IMR-90 (cell line): ENCODE data around the gene GDI2. TPM values are rescaled to one million over a fixed set of nuclear protein-coding genes. Genes with fewer than 3 reads are reported as not detected.

Source experiments
- ATAC-seq: fragments of 200-7000 bp; cut with Tn5 transposase; 2 replicates; pipeline ENCODE4 v1.9.1; 2020; ENCODE audit warnings: low read depth, mild to moderate bottlenecking, moderate library complexity
- BruUV-seq: library from RNA; stranded (reverse); fragments of 400-500 nt; replicated peaks from 2 replicates; lab custom pipeline; 2021; lab: Mats Ljungman, UMichigan
- CTCF ChIA-PET: fragments of 300-600 bp; formaldehyde crosslinking; extraction: SDS; loops from one replicate; lab custom pipeline; 2021; ENCODE audit warnings: antibody characterized with exemption; lab: Yijun Ruan, JAX
- POLR2A ChIA-PET: fragments of 300-600 bp; sonication (Branson Sonifier 250); formaldehyde crosslinking; loops from one replicate; lab custom pipeline; 2022; ENCODE audit warnings: antibody characterized with exemption; ENCODE audit not compliant: unreplicated experiment; lab: Charles Lee
- DNase-seq: peaks from one replicate; pipeline ENCODE4 v3.0.0; 2013
- H2AFZ ChIP-seq: replicated peaks from 2 replicates; pipeline ENCODE3; 2013; ENCODE audit warnings: low read length, mild to moderate bottlenecking; ENCODE audit not compliant: poor library complexity
- H2AK5ac ChIP-seq: 2 replicates; pipeline ENCODE4 v1.6.1; 2013; ENCODE audit warnings: low read depth, low read length, inconsistent platforms
- H2AK9ac ChIP-seq: replicated peaks from 2 replicates; pipeline ENCODE3; 2013; ENCODE audit warnings: mild to moderate bottlenecking, low read depth, low read length, moderate library complexity; ENCODE audit not compliant: poor library complexity
- H2BK120ac ChIP-seq: 2 replicates; pipeline ENCODE4 v1.6.1; 2013; ENCODE audit warnings: low read depth, low read length, inconsistent platforms
- H2BK15ac ChIP-seq: 3 replicates; pipeline ENCODE4 v1.6.1; 2013; ENCODE audit warnings: low read depth, low read length, inconsistent platforms
- H2BK20ac ChIP-seq: 2 replicates; pipeline ENCODE4 v1.6.1; 2013; ENCODE audit warnings: low read depth, mild to moderate bottlenecking, inconsistent platforms, low read length, moderate library complexity
- H2BK5ac ChIP-seq: 2 replicates; pipeline ENCODE4 v1.6.1; 2013; ENCODE audit warnings: mild to moderate bottlenecking, low read depth, low read length, inconsistent platforms; ENCODE audit not compliant: poor library complexity, severe bottlenecking
- H3K14ac ChIP-seq: replicated peaks from 2 replicates; pipeline ENCODE4 v1.6.1; 2013; ENCODE audit warnings: low read depth, low read length, inconsistent platforms
- H3K18ac ChIP-seq: 2 replicates; pipeline ENCODE4 v1.6.1; 2013; ENCODE audit warnings: low read depth, low read length, control low read depth
- H3K23ac ChIP-seq: 2 replicates; pipeline ENCODE4 v1.6.1; 2013; ENCODE audit warnings: low read depth, low read length, inconsistent platforms
- H3K27ac ChIP-seq: 2 replicates; pipeline ENCODE4 v1.5.1; 2013; ENCODE audit warnings: mild to moderate bottlenecking, control low read depth, low read length; ENCODE audit not compliant: insufficient read depth
- H3K27me3 ChIP-seq: 2 replicates; pipeline ENCODE4 v1.6.1; 2013; ENCODE audit warnings: low read length; ENCODE audit not compliant: control insufficient read depth, insufficient read depth
- H3K36me3 ChIP-seq: 2 replicates; pipeline ENCODE4 v1.6.1; 2013; ENCODE audit warnings: low read length, mixed read lengths; ENCODE audit not compliant: control insufficient read depth, insufficient read depth
- H3K4ac ChIP-seq: 2 replicates; pipeline ENCODE4 v1.6.1; 2013; ENCODE audit warnings: low read depth, low read length, inconsistent platforms
- H3K4me1 ChIP-seq: 2 replicates; pipeline ENCODE4 v1.6.1; 2013; ENCODE audit warnings: low read length, mixed read lengths; ENCODE audit not compliant: control insufficient read depth, insufficient read depth
- H3K4me2 ChIP-seq: 2 replicates; pipeline ENCODE4 v1.6.1; 2013; ENCODE audit warnings: low read depth, mild to moderate bottlenecking, control low read depth, low read length, moderate library complexity
- H3K4me3 ChIP-seq: 2 replicates; pipeline ENCODE4 v1.5.1; 2013; ENCODE audit warnings: low read depth, mild to moderate bottlenecking, control low read depth, low read length, moderate library complexity; ENCODE audit not compliant: insufficient read depth
- H3K56ac ChIP-seq: 2 replicates; pipeline ENCODE4 v1.6.1; 2013; ENCODE audit warnings: low read length, inconsistent platforms; ENCODE audit not compliant: insufficient read depth; ENCODE audit errors: extremely low read depth
- H3K79me1 ChIP-seq, 2 experiments: 2 replicates each; pipeline ENCODE4 v1.6.1; 2013; ENCODE audit warnings: low read length in 2 of 2, inconsistent platforms in 1 of 2, low read depth in 1 of 2
- H3K9ac ChIP-seq: 2 replicates; pipeline ENCODE4 v1.6.1; 2013; ENCODE audit warnings: low read depth, low read length, control low read depth
- H3K9me1 ChIP-seq: 2 replicates; pipeline ENCODE4 v1.6.1; 2013; ENCODE audit warnings: low read length, inconsistent platforms; ENCODE audit not compliant: insufficient read depth
- H3K9me3 ChIP-seq: 2 replicates; pipeline ENCODE4 v1.6.1; 2013; ENCODE audit warnings: low read length; ENCODE audit not compliant: control insufficient read depth, insufficient read depth
- H4K20me1 ChIP-seq: 2 replicates; pipeline ENCODE4 v1.6.1; 2013; ENCODE audit warnings: low read length, inconsistent platforms; ENCODE audit not compliant: insufficient read depth
- H4K5ac ChIP-seq: 2 replicates; pipeline ENCODE4 v1.6.1; 2013; ENCODE audit warnings: mild to moderate bottlenecking, low read depth, low read length, control low read depth
- H4K8ac ChIP-seq, 2 experiments: 2 replicates each; pipeline ENCODE4 v1.6.1; 2013; ENCODE audit warnings: low read depth in 2 of 2, low read length in 2 of 2, control low read depth in 1 of 2, inconsistent platforms in 1 of 2
- H4K91ac ChIP-seq: 2 replicates; pipeline ENCODE4 v1.6.1; 2013; ENCODE audit warnings: low read depth, low read length, inconsistent platforms; ENCODE audit not compliant: insufficient read depth
- CEBPB ChIP-seq: IDR thresholded peaks from 2 replicates; pipeline ENCODE4 v1.6.1; 2012; ENCODE audit warnings: low read depth, low read length, improper control_type of control experiment
- MAFK ChIP-seq: IDR thresholded peaks from 2 replicates; pipeline ENCODE4 v1.6.1; 2012; ENCODE audit warnings: low read depth, low read length, improper control_type of control experiment
- MAZ ChIP-seq: IDR thresholded peaks from 2 replicates; pipeline ENCODE4 v1.6.1; 2012; ENCODE audit warnings: low read depth, mild to moderate bottlenecking, low read length, improper control_type of control experiment, moderate library complexity, borderline replicate concordance
- NFE2L2 ChIP-seq: fragments of 150-350 bp; IDR thresholded peaks from 2 replicates; pipeline ENCODE4 v1.6.1; 2016; ENCODE audit warnings: low read depth, mild to moderate bottlenecking, low read length
- POLR2A ChIP-seq: IDR thresholded peaks from 2 replicates; pipeline ENCODE4 v1.6.1; 2012; ENCODE audit warnings: mild to moderate bottlenecking, low read depth, low read length
- RAD21 ChIP-seq: IDR thresholded peaks from 2 replicates; pipeline ENCODE4 v1.6.1; 2012; ENCODE audit warnings: low read length, improper control_type of control experiment
- RCOR1 ChIP-seq: IDR thresholded peaks from 2 replicates; pipeline ENCODE4 v1.6.1; 2012; ENCODE audit warnings: mild to moderate bottlenecking, low read length, improper control_type of control experiment; ENCODE audit not compliant: insufficient replicate concordance
- WGBS, 2 experiments: methylation state at CpG; one replicate each; pipeline versions ENCODE4 v1.1.5 to v1.1.7; 2013; ENCODE audit warnings: missing lambda C conversion rate in 2 of 2; ENCODE audit not compliant: insufficient read length in 1 of 2; ENCODE audit errors: extremely low coverage in 2 of 2; 5-methylcytosine and 5-hydroxymethylcytosine counted together
- dilution Hi-C: fragments of 300-500 bp; cut with HindIII; formaldehyde crosslinking; loops from one replicate; pipeline ENCODE4 v1.14.3; 2018; ENCODE audit warnings: low sequenced_read_pairs; ENCODE audit not compliant: unreplicated experiment
- in situ Hi-C: fragments of 300-500 bp; cut with MboI; formaldehyde crosslinking; loops from 3 replicates; pipeline ENCODE4 v1.14.3; 2019; ENCODE audit warnings: low sequenced_read_pairs, inconsistent platforms, mixed read lengths
- intact Hi-C: fragments of 100-400 bp; cut with micrococcal nuclease; formaldehyde crosslinking; loops from 2 replicates; pipeline ENCODE4 v1.10.0; 2022
- polyA plus RNA-seq, 3 experiments: library from polyadenylated mRNA; depleted of rRNA; stranded (reverse); fragments of >200 nt; gene quantifications; 2 replicates each; pipeline ENCODE4 v1.2.3, GENCODE V29; 2012; ENCODE audit warnings: low replicate concordance in 1 of 3
- total RNA-seq: library from RNA; depleted of rRNA; stranded (reverse); fragments of >200 nt; gene quantifications from 2 replicates; pipeline ENCODE4 v1.2.3, GENCODE V29; 2012

GDI2 gene
- total and polyA plus RNA-seq, 2 of the 4 experiments (the other 2 are of a cell fraction), result 171 to 396 TPM

- Histone ChIP-seq H3K4me2 (peak overlapping the region; percentile 78), H2BK5ac (peak overlapping the region; percentile 96), H2BK120ac (peak overlapping the region; percentile 47), H2AFZ (peak overlapping the region; percentile 98), H3K56ac (peak overlapping the region; percentile 89), H3K4me3 (peak overlapping the region; percentile 72), H3K27me3 (no peaks in the 10 kb centered on the region), H3K9me3 (no peaks in the 10 kb centered on the region), H3K79me1 (peaks cover 13 to 26% of the 10 kb centered on the region in 2 experiments), H3K9me1 (peaks cover 7% of the 10 kb centered on the region; the same call in 1 of the 2 replicates), H3K23ac (peak overlapping the region; percentile 95), H4K91ac (peak overlapping the region; percentile 73), H3K18ac (peak overlapping the region; percentile 45; the same call in 1 of the 2 replicates), H3K14ac (peak overlapping the region; percentile 87), H3K4ac (peak overlapping the region; percentile 90), H2BK20ac (peak overlapping the region; percentile 14; the same call in 1 of the 2 replicates), H3K4me1 (peaks cover 5% of the 10 kb centered on the region), H3K27ac (peak overlapping the region; percentile 90), H4K8ac (peak overlapping the region; percentile 92 to 98), H2BK15ac (peak overlapping the region; percentile 79; the same call in 1 of the 3 replicates), H2AK9ac (peak overlapping the region; percentile 96), H3K36me3 (no peaks in the 10 kb centered on the region), H3K9ac (peak overlapping the region; percentile 75), H4K20me1 (peaks cover 31% of the 10 kb centered on the region), H2AK5ac (peak overlapping the region; percentile 84), H4K5ac (peak overlapping the region; percentile 16)
- ChIA-PET CTCF (no interaction called here), POLR2A (interaction anchor here (1.4 kb wide), 1 partner anchor 76 kb away, joined by 3 read pairs; the partner anchor contains the start of genes ANKRD16 and FBH1)
- in situ Hi-C loops (no loop called here), intact Hi-C loops (loop anchor here (5.0 kb wide), 2 partner anchors 73 to 127 kb away; partner anchors contain the start of gene ANKRD16), dilution Hi-C loops (no loop called here)
- TF ChIP-seq CEBPB, result peak; percentile 81
- no peak for TF ChIP-seq POLR2A
- no peak for TF ChIP-seq NFE2L2
- TF ChIP-seq RCOR1, result no peak
- no peak for TF ChIP-seq MAZ
- TF ChIP-seq RAD21, result no peak
- TF ChIP-seq MAFK, result peak; percentile 98
- WGBS, 2 experiments, result 81% methylated on average over 2 of the region's 12 CpGs; no CpG with 5 or more reads in 1 of the 2 experiments
- DNase-seq (peak; percentile 22), ATAC-seq (no peak)
- BruUV-seq, result TSS peak; percentile 83
Measured at GRCh38 chr10:5814110-5815107, 1.2 kb upstream of the GDI2 start.
